Activated gamma-delta T cell treated with anti-CD3 and anti-CD28 coated beads, Interleukin-2, amount 50 U/mL, for 16 hours (primary cell): ENCODE results near the gene REPS1.
"Not testable (repeated sequence)": the region's sequence is repeated elsewhere in the genome, so short reads cannot be mapped to it uniquely, and the experiment has no call there.

Experiments used
- DNase-seq: peaks from one replicate; pipeline ENCODE4 v3.0.0-alpha.2; 2020; ENCODE audit warnings: low read depth

REPS1 gene

DNA sequence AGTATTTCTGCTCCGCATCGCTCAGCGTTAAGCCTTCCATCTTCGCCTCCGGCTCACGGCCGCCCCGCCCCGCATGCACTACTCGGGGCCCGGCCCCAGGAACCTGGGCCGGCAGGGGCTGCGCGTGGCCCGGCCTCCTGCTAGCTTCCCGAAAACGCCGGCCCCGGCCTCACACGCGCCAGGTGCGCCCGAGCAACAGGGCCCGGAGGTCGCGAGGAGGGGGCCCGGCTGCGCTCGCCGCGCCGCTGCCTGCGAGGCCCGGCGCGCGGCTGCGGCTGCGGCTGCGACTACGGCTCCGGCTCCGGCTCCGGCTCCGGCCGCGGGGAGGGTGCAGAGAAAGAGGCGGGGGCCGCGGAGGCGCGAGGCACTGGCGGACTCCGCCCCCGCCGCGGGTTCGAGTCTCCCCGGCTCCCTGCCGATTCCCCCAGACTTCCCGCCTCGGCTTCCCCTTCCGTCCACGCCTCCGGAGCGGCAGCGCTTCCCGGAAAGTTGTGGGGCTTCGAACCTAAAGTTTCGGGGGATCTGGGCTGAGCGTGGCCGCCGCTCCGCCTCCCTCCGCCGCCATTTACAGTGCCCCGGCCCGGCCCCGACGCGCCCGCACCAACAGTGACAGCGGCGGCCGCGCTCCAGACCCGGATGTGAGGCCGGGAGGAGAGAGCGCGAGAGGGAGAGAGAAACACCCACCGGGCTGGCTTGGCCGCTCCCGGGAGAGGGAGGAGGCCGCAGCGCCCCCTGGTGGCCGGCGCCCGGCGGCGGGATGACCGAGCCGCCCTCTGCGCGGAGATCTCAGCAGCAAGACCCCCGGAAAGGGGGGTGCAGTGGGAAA lies at the start of gene REPS1:
REPS1 (minus strand) TSS at position 611 of the 826 bp plus-strand sequence; CDS start at position 40, 571 bp downstream.
- peak; percentile 87 for DNase-seq

DNA sequence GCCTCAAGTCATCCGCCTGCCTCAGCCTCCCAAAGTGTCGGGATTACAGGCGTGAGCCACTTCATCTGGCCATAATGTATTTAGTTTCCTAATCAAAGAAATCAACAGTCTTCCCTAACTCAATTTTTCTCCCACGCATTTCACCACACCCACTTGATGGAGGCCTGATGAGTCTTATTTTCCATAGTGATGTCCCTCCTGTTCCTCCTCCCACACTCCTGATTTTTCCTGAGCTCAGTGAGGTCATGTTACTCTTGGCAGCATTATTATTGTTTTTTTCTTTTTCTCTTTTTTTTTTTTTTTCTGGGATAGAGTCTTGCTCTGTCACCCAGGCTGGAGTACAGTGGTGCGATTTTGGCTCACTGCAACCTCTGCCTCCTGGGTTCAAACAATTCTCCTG lies 49.4 kb upstream of the REPS1 start:
- no peak for DNase-seq

- DNase-seq, result no peak
These were observed 42.3 kb upstream of the REPS1 start for GRCh38 chr6:139030228-139030963.

DNA sequence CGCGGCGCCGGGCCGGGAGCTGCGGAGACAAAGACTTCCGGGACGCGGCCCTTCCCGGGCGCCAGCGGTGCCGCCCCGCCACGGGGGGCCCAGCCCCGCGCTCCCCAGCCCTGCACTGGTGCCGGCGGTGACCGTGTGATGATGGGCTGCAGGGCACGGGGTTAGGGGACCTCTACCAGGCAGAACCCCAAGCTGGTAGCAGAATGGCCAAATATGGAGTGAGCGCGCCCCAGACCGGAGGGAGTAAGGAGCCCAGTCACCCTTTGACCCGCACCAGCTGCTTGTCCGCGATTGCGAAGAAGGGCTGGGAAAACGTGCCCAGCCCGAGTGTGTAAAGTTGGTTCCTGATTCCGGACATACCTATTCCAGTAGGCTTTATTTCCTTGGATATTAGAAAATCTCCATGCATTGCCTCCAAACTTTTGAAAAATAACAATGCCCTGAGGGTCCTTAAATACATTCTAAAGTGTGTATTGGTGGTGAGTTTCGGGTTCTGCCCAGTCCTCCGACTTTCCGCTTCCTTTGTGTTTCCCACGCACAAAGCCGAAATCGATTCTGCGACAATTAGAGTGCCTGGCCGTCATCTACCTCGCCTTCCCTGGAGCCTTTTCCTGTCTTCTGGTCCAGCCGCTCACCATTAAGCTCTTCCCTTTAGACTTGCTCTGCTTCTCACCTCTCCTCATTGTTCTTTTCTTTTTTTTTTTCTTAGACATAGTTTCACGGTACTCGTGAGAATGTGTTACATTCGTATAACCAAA lies 41.6 kb upstream of the REPS1 start:
- DNase-seq, result no peak

- peak; percentile 65 for DNase-seq
These were observed 40.8 kb upstream of the REPS1 start, which contains the start of gene ABRACL for GRCh38 chr6:139028658-139029469. Gene ABRACL, plus strand, starts transcription at chr6:139028745. Its CDS starts 5,416 bp downstream, at chr6:139034161.

- DNase-seq, result no peak
These were observed 40.2 kb upstream of the REPS1 start for GRCh38 chr6:139028215-139028657.

GRCh38 chr6:139027620-139028182 lies 39.6 kb upstream of the REPS1 start:
- DNase-seq, result no peak

GRCh38 chr6:139025416-139025815 lies 37.4 kb upstream of the REPS1 start:
- not testable (repeated sequence) for DNase-seq

DNA sequence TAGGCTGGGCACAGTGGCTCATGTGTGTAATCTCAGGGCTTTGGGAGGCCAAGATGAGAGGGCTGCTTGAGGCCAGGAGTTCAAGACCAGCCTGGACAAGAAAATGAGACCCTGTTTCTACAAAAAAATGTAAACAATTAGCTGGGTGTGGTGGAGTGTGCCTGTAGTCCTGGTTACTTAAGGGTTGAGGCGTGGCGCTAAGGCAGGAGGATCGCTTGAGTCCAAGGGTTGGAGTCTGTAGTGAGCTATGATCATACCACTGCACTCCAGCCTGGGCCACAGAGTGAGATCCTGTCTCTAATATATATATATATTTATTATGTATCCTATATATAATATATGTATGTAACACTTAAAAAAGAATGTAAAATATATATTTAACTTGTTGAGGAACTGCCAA lies 32.6 kb upstream of the REPS1 start:
- DNase-seq, result no peak

DNA sequence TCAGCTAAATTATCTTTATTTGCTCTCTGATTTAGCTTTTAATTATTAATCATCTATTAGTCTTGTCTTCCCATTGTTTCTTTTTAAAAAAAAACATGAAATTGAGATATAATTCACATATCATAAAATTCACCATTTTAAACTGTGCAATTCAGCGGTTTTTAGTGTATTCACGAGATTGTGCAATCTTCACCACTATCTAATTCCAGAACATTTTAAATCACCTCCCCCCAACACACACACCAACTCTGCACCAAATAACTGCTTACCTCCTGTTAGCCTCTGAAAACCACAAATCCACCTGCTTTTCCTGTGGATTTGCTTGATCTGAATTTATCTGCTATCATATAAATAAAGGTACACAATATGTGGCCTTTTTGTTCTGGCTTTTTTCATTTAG lies 31.7 kb upstream of the REPS1 start:
- DNase-seq, result no peak

DNA sequence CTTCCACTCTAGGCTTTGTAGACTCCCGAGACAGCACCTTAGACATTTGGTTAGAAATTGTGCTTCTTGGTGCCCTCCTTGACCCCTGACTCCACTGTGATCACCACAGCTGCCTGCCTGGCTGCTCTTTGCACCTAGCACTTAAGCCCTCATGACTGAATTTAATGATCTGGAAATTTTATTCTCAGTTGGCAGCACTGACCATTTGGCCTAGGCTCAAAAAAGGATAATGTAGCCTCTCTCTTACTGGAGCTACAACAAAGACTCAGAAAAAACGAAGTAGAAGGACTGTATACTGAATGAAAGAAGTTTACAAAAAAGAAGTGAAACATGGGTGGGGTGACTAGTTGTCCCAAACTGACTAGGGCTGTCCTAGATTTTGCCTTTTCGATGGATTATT lies 29.2 kb upstream of the REPS1 start:
- no peak for DNase-seq

DNA sequence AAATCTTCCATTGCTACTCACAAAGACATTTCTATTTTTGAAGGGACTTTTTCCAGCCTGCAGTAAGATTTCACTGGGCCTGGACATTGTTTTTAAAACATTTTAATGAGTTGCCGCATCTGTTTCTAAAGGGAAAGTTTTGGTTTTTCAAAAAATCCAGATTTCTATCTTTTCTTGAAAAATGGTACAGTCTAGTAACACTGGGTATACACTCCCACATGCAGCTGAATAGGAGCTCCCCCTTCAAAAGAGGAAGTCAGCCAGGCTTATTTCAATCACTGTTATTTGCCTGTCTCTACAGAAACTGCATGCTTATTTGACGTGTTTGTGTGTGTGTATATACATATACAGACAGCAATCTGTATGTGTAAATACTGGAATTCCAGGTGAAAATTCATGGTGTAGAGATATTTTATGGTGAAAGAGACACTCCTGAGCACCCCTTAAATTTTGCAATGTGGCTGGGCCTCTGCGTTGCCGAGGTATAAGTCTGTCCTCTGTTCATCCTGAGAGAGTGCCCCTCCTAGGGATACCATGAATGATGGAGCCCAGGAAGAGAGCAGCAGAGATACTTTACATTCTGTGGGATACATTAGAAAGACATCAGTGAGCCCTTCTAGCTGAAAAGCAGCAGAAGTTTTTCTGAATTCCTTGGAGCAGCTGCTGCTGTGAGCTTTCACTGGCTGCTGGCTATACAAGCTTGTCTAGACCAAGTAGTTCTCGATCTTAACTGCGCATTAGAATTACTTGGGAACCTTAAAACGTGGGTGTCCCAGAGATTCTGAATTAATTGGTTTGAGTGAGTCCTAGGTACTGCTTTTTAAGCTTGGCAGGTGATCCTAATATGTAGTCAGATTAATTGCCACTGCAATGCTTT lies 28.5 kb upstream of the REPS1 start:
- no peak for DNase-seq

GRCh38 chr6:139014945-139015344 lies 26.9 kb upstream of the REPS1 start:
- no peak for DNase-seq

- no peak for DNase-seq
These were observed 25.2 kb upstream of the REPS1 start for GRCh38 chr6:139013185-139013800.

- DNase-seq, result no peak
These were observed 23.9 kb upstream of the REPS1 start for GRCh38 chr6:139011980-139012379.

- DNase-seq, result no peak
These were observed 22.6 kb upstream of the REPS1 start for GRCh38 chr6:139010674-139011073.

DNA sequence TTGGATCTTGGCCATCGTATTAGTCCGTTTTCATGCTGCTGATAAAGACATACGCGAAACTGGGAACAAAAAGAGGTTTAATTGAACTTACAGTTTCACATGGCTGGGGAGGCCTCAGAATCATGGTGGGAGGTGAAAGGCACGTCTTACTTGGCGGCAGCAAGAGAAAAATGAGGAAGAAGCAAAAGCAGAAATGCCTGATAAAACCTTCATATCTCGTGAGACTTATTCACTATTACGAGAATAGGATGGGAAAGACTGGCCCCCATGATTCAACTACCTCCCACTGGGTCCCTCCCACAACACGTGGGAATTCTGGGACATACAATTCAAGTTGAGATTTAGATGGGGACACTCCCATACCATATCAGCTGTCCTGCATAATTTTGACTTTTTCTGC lies 20.1 kb upstream of the REPS1 start:
- DNase-seq, result no peak

GRCh38 chr6:139007428-139007827 lies 19.4 kb upstream of the REPS1 start:
- DNase-seq, result no peak

- no peak for DNase-seq
These were observed 18.4 kb upstream of the REPS1 start for GRCh38 chr6:139006477-139006876.

DNA sequence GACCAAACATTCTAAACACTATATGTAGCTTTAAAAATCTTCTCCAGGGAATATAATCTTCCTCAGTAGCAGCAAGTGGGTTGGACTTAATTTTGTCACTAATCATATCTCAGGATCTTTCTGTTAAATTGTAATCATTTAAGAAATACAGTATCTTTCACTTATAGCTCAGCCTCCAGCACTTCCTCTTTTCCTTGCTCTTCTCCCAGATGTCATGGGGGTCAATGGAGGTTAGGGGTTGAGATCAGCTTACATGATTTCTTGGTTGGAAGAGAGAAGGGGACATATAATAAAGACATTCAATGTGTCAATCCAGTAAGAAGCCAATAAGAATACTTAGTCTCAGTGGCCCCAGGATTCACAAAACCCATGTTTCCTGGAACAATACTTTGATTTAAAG lies 15.7 kb upstream of the REPS1 start:
- no peak for DNase-seq
